Measurements from ENCODE around the gene TNRC6C. TPM values are rescaled to one million over a fixed set of nuclear protein-coding genes. Genes with fewer than 3 reads are reported as not detected.
A peak's percentile ranks its signal among the peaks of the same experiment; 100 is the strongest.
"Not testable (repeated sequence)": the region's sequence is repeated elsewhere in the genome, so short reads cannot be mapped to it uniquely, and the experiment has no call there.

Gene TNRC6C
- total and polyA plus RNA-seq, 5 donors from 2014 or later: 2.3 to 77.1 (median 3.0) TPM

DNA sequence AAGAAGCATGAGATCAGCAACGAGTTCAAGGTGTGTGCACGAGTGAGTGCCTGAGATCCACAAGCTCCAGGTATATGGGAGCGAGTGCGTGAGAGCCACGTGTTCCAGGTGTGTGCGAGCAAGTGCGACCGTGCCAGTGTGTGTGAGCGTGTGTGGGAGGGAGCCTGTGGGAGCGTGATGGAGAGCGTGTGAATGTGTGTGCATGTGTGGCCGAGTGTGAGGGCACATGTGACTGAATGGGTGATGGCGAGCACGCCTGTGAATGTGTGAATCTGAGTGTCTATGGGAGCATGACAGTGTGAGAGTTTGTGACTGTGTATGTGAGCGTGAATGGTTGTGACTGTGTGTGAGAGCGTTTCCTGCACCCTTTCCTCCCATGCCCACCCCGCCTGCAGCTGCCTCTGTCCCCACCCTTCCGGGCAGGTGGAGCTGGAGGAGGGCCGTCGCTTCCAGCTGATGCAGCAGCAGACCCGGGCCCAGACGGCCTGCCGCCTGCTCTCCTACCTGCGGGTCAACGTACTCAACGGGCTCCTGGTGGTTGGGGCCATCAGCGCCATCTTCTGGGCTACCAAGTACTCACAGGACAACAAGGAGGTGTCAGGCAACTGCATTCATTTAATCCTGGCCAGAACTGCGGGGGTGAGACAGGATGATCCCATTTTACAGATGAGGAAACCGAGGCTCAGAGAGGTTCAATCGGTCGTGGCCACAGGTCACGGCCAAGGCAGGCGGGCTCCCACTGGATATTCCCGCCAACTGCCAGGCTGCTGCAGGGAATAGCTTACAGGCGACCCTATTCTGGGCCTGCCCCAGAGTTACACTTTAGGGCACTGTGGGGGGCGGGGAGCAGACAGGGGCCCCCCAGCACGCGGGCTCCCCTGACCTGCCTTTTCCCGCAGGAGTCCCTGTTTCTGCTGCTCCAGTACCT is 175.7 kb downstream of the TNRC6C start:
- peak overlapping the region; percentile 92 for H3K27ac ChIP-seq (ENCODE audit: insufficient read depth, low read length, poor library complexity, severe bottlenecking)
- Mint-ChIP-seq H3K36me3 (peaks cover 29% of the 10 kb centered on the region), H3K4me1 (peaks cover 9 to 80% (median 37%) of the 10 kb centered on the region in 4 donors), H3K27ac (peak overlapping the region; percentile 86 to 97 (median 87)), H3K27me3 (peaks cover 5% of the 10 kb centered on the region), H3K9me3 (no peaks in the 10 kb centered on the region), H3K4me3 (peak overlapping the region; percentile 79 to 93 (median 88))
- DNase-seq (peak; percentile 73 to 95 (median 88)), ATAC-seq (ENCODE audit: low read depth in 2 of 2) (peak; percentile 44 to 50)
- no peaks in the 10 kb centered on the region for H3K27me3 ChIP-seq (ENCODE audit: control insufficient read depth, insufficient read depth, low read length)
- peaks cover 88% of the 10 kb centered on the region for H3K4me1 ChIP-seq (ENCODE audit: control insufficient read depth, insufficient read depth, low read length, poor library complexity, severe bottlenecking)
- peaks cover 41% of the 10 kb centered on the region for H3K36me3 ChIP-seq (ENCODE audit: control insufficient read depth, insufficient read depth, low read length)
- H3K4me3 ChIP-seq (ENCODE audit: low read depth, low read length): peak overlapping the region; percentile 69
- no peaks in the 10 kb centered on the region for H3K9me3 ChIP-seq (ENCODE audit: control insufficient read depth in 2 of 2, low read length in 2 of 2)

DNA sequence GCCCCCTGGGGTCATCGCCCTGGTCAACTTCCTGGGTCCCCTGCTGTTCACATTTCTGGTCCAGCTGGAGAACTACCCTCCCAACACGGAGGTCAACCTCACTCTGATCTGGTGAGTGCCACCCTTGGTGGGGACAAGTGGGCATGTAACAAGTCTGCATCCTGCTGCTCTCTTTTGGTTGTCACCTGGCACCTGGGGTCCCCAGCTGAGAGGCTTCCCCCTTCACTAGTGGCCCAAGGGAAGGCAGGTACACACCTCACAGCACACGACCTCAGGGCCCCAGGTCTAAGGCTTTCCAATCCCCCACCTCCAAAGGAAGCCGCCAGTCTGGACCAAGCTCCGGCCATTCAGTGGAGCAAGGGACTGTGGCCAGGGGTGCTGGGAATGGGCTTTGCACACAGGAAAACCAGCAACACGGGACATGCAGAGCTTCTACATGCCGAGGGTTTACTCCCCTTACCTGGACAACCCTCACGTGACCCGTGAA is 176.4 kb downstream of the TNRC6C start:
- Histone ChIP-seq H3K9me3 (ENCODE audit: control insufficient read depth in 2 of 2, low read length in 2 of 2) (no peaks in the 10 kb centered on the region), H3K27me3 (ENCODE audit: control insufficient read depth, insufficient read depth, low read length) (no peaks in the 10 kb centered on the region), H3K4me1 (ENCODE audit: control insufficient read depth, insufficient read depth, low read length, poor library complexity, severe bottlenecking) (peaks cover 84% of the 10 kb centered on the region), H3K4me3 (ENCODE audit: low read depth, low read length) (no peak overlapping the region), H3K27ac (ENCODE audit: insufficient read depth, low read length, poor library complexity, severe bottlenecking) (no peak overlapping the region), H3K36me3 (ENCODE audit: control insufficient read depth, insufficient read depth, low read length) (peaks cover 41% of the 10 kb centered on the region)
- Mint-ChIP-seq H3K27ac (peak overlapping the region in 1 of 3 donors; percentile 86), H3K4me3 (peak overlapping the region in 2 of 4 donors; percentile 19 to 60), H3K27me3 (peaks cover 1% of the 10 kb centered on the region), H3K36me3 (peaks cover 29% of the 10 kb centered on the region), H3K9me3 (no peaks in the 10 kb centered on the region), H3K4me1 (peaks cover 9 to 77% (median 35%) of the 10 kb centered on the region in 4 donors)
- DNase-seq: peak in 1 of 3 donors; percentile 6
- no peak for ATAC-seq (ENCODE audit: low read depth in 2 of 2)

DNA sequence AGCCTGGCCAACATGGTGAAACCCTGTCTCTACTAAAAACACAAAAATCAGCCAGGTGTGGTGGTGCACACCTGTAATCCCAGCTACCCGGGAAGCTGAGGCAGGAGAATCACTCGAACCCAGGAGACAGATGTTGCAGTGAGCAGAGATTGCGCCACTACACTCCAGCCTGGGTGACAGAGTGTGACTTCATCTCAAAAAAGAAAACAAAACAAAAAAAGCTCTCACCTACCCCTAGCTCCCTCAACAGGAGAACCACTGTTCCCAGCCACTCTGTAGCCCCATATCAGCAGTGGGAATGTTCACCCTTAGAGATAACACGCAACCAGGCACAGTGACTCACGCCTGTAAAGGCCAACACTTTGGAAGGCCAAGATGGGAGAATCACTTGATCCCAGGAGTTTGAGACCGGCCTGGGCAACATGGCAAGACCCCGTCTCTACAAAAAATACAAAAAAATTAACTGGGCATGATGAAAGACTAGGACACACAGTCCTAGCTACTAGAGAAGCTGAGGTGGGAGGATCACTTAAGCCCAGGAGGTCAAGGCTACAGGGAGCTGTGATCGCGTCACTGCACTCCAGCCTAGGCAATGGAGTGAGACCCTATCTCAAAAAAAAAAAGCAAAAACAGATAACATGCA is 177.5 kb downstream of the TNRC6C start:
- H3K36me3 Mint-ChIP-seq: peaks cover 29% of the 10 kb centered on the region

DNA sequence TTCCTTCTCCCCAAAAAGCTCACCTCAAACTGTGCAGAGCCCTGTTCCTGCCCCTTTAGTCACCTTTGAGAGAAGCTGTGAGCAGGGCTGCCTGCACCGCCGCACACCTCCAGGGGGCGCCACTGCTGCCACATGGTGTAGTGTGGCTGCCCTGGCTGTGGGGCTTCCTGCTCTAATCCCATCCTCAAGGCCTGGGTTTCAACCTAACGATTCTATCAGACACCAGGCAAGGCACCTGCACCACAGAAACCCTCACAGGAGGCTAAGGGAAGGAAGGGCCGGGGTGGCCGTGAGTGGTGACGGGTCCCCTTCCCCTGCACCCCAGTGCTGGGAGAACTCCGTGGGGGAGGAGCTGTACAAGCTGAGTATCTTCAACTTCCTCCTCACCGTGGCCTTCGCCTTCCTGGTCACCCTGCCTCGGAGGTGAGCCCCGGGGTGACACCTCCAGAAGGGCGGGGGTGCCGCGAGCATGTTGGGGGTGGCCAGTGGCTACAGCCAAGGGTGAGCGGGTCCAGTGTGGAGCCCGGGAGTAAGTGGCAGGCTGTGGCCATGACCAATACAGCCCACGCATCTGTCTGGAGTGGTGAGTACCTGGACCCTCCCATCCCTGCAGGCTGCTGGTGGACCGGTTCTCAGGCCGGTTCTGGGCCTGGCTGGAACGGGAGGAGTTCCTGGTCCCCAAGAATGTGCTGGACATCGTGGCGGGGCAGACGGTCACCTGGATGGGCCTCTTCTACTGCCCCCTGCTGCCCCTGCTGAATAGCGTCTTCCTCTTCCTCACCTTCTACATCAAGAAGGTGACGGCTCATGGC is 179.1 kb downstream of the TNRC6C start:
- peaks cover 30% of the 10 kb centered on the region for H3K36me3 Mint-ChIP-seq
- H3K4me3 ChIP-seq (ENCODE audit: low read depth, low read length): no peak overlapping the region
- H3K27ac Mint-ChIP-seq: peak overlapping the region in 2 of 3 donors; percentile 46 to 94
- ATAC-seq (ENCODE audit: low read depth in 2 of 2) (peak; percentile 7 to 12), DNase-seq (peak in 2 of 3 donors; percentile 44 to 66)
- no peaks in the 10 kb centered on the region for H3K9me3 ChIP-seq (ENCODE audit: control insufficient read depth in 2 of 2, low read length in 2 of 2)
- H3K27me3 ChIP-seq (ENCODE audit: control insufficient read depth, insufficient read depth, low read length): no peaks in the 10 kb centered on the region
- H3K27me3 Mint-ChIP-seq: no peaks in the 10 kb centered on the region
- H3K9me3 Mint-ChIP-seq: no peaks in the 10 kb centered on the region
- peaks cover 50% of the 10 kb centered on the region for H3K36me3 ChIP-seq (ENCODE audit: control insufficient read depth, insufficient read depth, low read length)
- H3K27ac ChIP-seq (ENCODE audit: insufficient read depth, low read length, poor library complexity, severe bottlenecking): peak overlapping the region; percentile 45
- peaks cover 9 to 86% (median 32%) of the 10 kb centered on the region in 4 donors for H3K4me1 Mint-ChIP-seq
- peak overlapping the region in 3 of 4 donors; percentile 46 to 85 (median 65) for H3K4me3 Mint-ChIP-seq
- peaks cover 78% of the 10 kb centered on the region for H3K4me1 ChIP-seq (ENCODE audit: control insufficient read depth, insufficient read depth, low read length, poor library complexity, severe bottlenecking)

More for the DNA sequence above, 177.5 kb downstream of the TNRC6C start:
- peak overlapping the region; percentile 65 to 89 (median 71) for H3K27ac Mint-ChIP-seq
- no peak for ATAC-seq (ENCODE audit: low read depth in 2 of 2)
- peaks cover 78% of the 10 kb centered on the region for H3K4me1 ChIP-seq (ENCODE audit: control insufficient read depth, insufficient read depth, low read length, poor library complexity, severe bottlenecking)
- H3K27ac ChIP-seq (ENCODE audit: insufficient read depth, low read length, poor library complexity, severe bottlenecking): no peak overlapping the region
- H3K4me3 ChIP-seq (ENCODE audit: low read depth, low read length): no peak overlapping the region
- H3K4me3 Mint-ChIP-seq: peak overlapping the region; percentile 44 to 80 (median 63)
- peaks cover 9 to 75% (median 30%) of the 10 kb centered on the region in 4 donors for H3K4me1 Mint-ChIP-seq
- no peak for DNase-seq
- peaks cover 41% of the 10 kb centered on the region for H3K36me3 ChIP-seq (ENCODE audit: control insufficient read depth, insufficient read depth, low read length)
- H3K9me3 Mint-ChIP-seq: no peaks in the 10 kb centered on the region
- H3K9me3 ChIP-seq (ENCODE audit: control insufficient read depth in 2 of 2, low read length in 2 of 2): no peaks in the 10 kb centered on the region
- no peaks in the 10 kb centered on the region for H3K27me3 ChIP-seq (ENCODE audit: control insufficient read depth, insufficient read depth, low read length)
- H3K27me3 Mint-ChIP-seq: no peaks in the 10 kb centered on the region

DNA sequence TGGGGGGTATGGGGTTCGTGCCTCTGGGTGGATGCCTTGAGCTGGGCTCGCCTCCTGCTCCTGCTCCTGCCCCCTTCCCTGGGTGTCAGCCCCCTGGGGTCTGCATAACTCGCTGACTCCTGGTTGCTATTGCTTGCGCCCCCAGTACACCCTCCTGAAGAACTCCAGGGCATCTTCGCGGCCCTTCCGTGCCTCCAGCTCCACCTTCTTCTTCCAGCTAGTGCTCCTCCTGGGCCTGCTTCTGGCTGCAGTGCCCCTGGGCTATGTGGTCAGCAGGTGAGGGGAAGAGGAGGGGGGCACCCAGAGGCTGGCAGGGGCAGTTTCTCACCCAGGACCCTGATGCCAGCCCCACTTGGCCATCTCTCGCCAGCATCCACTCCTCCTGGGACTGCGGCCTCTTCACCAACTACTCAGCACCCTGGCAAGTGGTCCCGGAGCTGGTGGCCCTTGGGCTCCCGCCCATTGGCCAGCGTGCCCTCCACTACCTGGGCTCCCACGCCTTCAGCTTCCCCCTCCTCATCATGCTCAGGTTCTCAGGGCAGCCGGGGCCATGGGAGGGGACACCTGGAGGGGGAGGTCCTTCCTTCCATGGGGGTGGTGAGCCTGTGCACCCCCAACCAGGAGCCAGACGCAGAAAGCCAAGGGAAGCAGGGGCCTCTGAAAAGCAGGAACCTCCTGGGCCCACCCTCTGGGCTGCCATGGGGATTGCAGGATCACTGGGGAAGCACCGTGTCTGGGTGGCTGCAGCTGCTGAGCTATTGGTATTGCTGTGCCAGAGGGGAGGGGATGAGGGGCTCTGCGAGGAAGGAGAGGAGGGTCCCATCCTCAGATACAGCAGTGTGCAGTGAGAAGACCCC is 179.9 kb downstream of the TNRC6C start:
- ATAC-seq (ENCODE audit: low read depth in 2 of 2): no peak

DNA sequence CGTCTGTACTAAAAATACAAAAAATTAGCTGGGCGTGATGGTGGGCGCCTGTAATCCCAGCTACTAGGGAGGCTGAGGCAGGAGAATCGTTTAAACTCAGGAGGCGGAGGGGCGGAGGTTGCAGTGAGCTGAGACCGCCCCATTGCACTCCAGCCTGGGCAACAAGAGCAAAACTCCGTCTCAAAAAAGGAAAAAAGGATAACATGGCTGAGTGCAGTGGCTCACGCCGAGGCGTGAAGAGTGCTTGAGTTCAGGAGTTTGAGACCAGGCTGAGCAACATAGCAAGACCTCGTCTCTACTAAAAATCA is 181.3 kb downstream of the TNRC6C start:
- not testable (repeated sequence) for ATAC-seq (ENCODE audit: low read depth in 2 of 2); H3K9me3 Mint-ChIP-seq; DNase-seq; H3K27me3 ChIP-seq (ENCODE audit: control insufficient read depth, insufficient read depth, low read length); H3K4me3 ChIP-seq (ENCODE audit: low read depth, low read length); H3K27me3 Mint-ChIP-seq; H3K9me3 ChIP-seq (ENCODE audit: control insufficient read depth in 2 of 2, low read length in 2 of 2)
- Histone ChIP-seq H3K36me3 (ENCODE audit: control insufficient read depth, insufficient read depth, low read length) (peaks cover 35% of the 10 kb centered on the region), H3K4me1 (ENCODE audit: control insufficient read depth, insufficient read depth, low read length, poor library complexity, severe bottlenecking) (peaks cover 66% of the 10 kb centered on the region), H3K27ac (ENCODE audit: insufficient read depth, low read length, poor library complexity, severe bottlenecking) (peak overlapping the region; percentile 65)
- H3K4me1 Mint-ChIP-seq: peaks cover 0 to 80% (median 23%) of the 10 kb centered on the region in 4 donors
- peaks cover 17% of the 10 kb centered on the region for H3K36me3 Mint-ChIP-seq
- H3K27ac Mint-ChIP-seq: peak overlapping the region; percentile 51 to 92 (median 66)
- peak overlapping the region; percentile 40 to 82 (median 75) for H3K4me3 Mint-ChIP-seq

More for the DNA sequence above, 179.9 kb downstream of the TNRC6C start:
- Mint-ChIP-seq H3K27me3 (no peaks in the 10 kb centered on the region), H3K9me3 (no peaks in the 10 kb centered on the region), H3K27ac (peak overlapping the region in 1 of 3 donors; percentile 82), H3K4me1 (peaks cover 9 to 85% (median 31%) of the 10 kb centered on the region in 4 donors), H3K36me3 (peaks cover 29% of the 10 kb centered on the region), H3K4me3 (peak overlapping the region in 3 of 4 donors; percentile 31 to 85 (median 35))
- Histone ChIP-seq H3K27ac (ENCODE audit: insufficient read depth, low read length, poor library complexity, severe bottlenecking) (peak overlapping the region; percentile 45), H3K4me3 (ENCODE audit: low read depth, low read length) (no peak overlapping the region), H3K36me3 (ENCODE audit: control insufficient read depth, insufficient read depth, low read length) (peaks cover 46% of the 10 kb centered on the region), H3K9me3 (ENCODE audit: control insufficient read depth in 2 of 2, low read length in 2 of 2) (no peaks in the 10 kb centered on the region), H3K27me3 (ENCODE audit: control insufficient read depth, insufficient read depth, low read length) (no peaks in the 10 kb centered on the region), H3K4me1 (ENCODE audit: control insufficient read depth, insufficient read depth, low read length, poor library complexity, severe bottlenecking) (peaks cover 73% of the 10 kb centered on the region)
- DNase-seq: no peak
